A549 (cell line): ENCODE data around the gene KIZ. TPM values are rescaled to one million over a fixed set of nuclear protein-coding genes. Genes with fewer than 3 reads are reported as not detected.
A peak's percentile ranks its signal among the peaks of the same experiment; 100 is the strongest.

Source experiments
- ATAC-seq, 2 experiments: fragments of 200-7000 bp in 1 of 2; fragments of >200 bp in 1 of 2; cut with Nextera tagmentation in 1 of 2; cut with Tn5 transposase in 1 of 2; 3 replicates each; pipeline versions ENCODE4 v1.8.0 to v1.9.1; 2018 to 2020; ENCODE audit warnings: mild to moderate bottlenecking in 1 of 2, moderate library complexity in 1 of 2
- CTCF ChIA-PET: fragments of 300-600 bp; sonication (Branson Sonifier 250); formaldehyde crosslinking; extraction: SDS; loops from one replicate; lab custom pipeline; 2021; ENCODE audit warnings: antibody characterized with exemption, inconsistent platforms; lab: Yijun Ruan, JAX
- POLR2A ChIA-PET: fragments of 350-600 bp; formaldehyde crosslinking; extraction: SDS; loops from one replicate; lab custom pipeline; 2021; ENCODE audit warnings: antibody characterized with exemption, inconsistent platforms; lab: Yijun Ruan, JAX
- DNase-seq, 2 experiments: peaks; one replicate each; pipeline versions ENCODE4 v3.0.0 to v3.0.0-alpha.2; 2011 to 2016; ENCODE audit warnings: low read depth in 1 of 2, low spot score in 1 of 2
- FAIRE-seq: peaks from 2 replicates; lab custom pipeline; 2011; peaks lifted over from hg19 to GRCh38; lab: Jason Lieb, UNC
- H3K27ac ChIP-seq, 2 experiments: fragments of >200 bp; sonication (Bioruptor Twin); formaldehyde crosslinking; 3 replicates each; pipeline ENCODE4 v1.5.1; 2016 to 2017
- H3K4me1 ChIP-seq: fragments of >200 bp; sonication (Bioruptor Twin); formaldehyde crosslinking; 3 replicates; pipeline ENCODE4 v1.6.1; 2016
- H3K4me2 ChIP-seq: fragments of >200 bp; sonication (Bioruptor Twin); formaldehyde crosslinking; 3 replicates; pipeline ENCODE4 v1.6.1; 2016
- H3K4me3 ChIP-seq: fragments of >200 bp; sonication (Bioruptor Twin); formaldehyde crosslinking; 3 replicates; pipeline ENCODE4 v1.5.1; 2016
- H3K9me3 ChIP-seq: fragments of >200 bp; sonication (Bioruptor Twin); formaldehyde crosslinking; 3 replicates; pipeline ENCODE4 v1.6.1; 2016
- ATOH8 ChIP-seq: fragments of 250-450 bp; sonication (Bioruptor Pico); IDR thresholded peaks from 2 replicates; pipeline ENCODE4 v1.5.0; 2020; ENCODE audit warnings: low read depth, mild to moderate bottlenecking, moderate library complexity
- CBX2 ChIP-seq: fragments of 200-600 bp; sonication (generic); IDR thresholded peaks from 2 replicates; pipeline ENCODE4 v1.6.1; 2016; ENCODE audit warnings: low read depth, mild to moderate bottlenecking, borderline replicate concordance
- E2F6 ChIP-seq: IDR thresholded peaks from 2 replicates; pipeline ENCODE4 v1.6.1; 2012; ENCODE audit warnings: low read depth, borderline replicate concordance
- EP300 ChIP-seq, 2 experiments: fragments of >200 bp; sonication (Bioruptor Twin); formaldehyde crosslinking; IDR thresholded peaks; 2 replicates in 1 of 2; 3 replicates in 1 of 2; pipeline ENCODE4 v1.6.1; 2016 to 2017
- HES2 ChIP-seq: fragments of >200 bp; sonication (Bioruptor Twin); formaldehyde crosslinking; IDR thresholded peaks from 2 replicates; pipeline ENCODE4 v1.6.1; 2016
- HOXB13 ChIP-seq: fragments of 250-450 bp; sonication (Bioruptor Pico); IDR thresholded peaks from 2 replicates; pipeline ENCODE4 v1.5.0; 2020; ENCODE audit warnings: low read depth, mild to moderate bottlenecking, moderate library complexity
- POLR2A ChIP-seq: IDR thresholded peaks from 2 replicates; pipeline ENCODE4 v1.6.1; 2012; ENCODE audit warnings: mild to moderate bottlenecking, low read length
- POLR2AphosphoS2 ChIP-seq: conservative IDR thresholded peaks from 2 replicates; pipeline ENCODE4 v1.6.1; 2012; ENCODE audit warnings: low read length, improper control_type of control experiment, inconsistent platforms
- RAD21 ChIP-seq, 2 experiments: fragments of >200 bp in 1 of 2; sonication (Bioruptor Twin) in 1 of 2; formaldehyde crosslinking in 1 of 2; IDR thresholded peaks in 1 of 2; conservative IDR thresholded peaks in 1 of 2; 2 replicates in 1 of 2; 3 replicates in 1 of 2; pipeline ENCODE4 v1.6.1; 2012 to 2018; ENCODE audit warnings: inconsistent platforms in 1 of 2
- RFX5 ChIP-seq: fragments of 450-650 bp; IDR thresholded peaks from 2 replicates; pipeline ENCODE4 v1.7.1; 2014; ENCODE audit warnings: antibody characterized with exemption, mild to moderate bottlenecking, moderate library complexity
- SMC3 ChIP-seq: fragments of >200 bp; sonication (Bioruptor Twin); formaldehyde crosslinking; IDR thresholded peaks from 3 replicates; pipeline ENCODE4 v1.6.1; 2018; ENCODE audit warnings: inconsistent platforms
- SREBF2 ChIP-seq: fragments of 450-650 bp; IDR thresholded peaks from 2 replicates; pipeline ENCODE4 v1.6.1; 2014; ENCODE audit warnings: mild to moderate bottlenecking, moderate library complexity
- USF2 ChIP-seq: fragments of 450-650 bp; IDR thresholded peaks from 2 replicates; pipeline ENCODE4 v1.6.1; 2014; ENCODE audit warnings: antibody characterized with exemption
- ZSCAN20 ChIP-seq: fragments of 250-450 bp; sonication (Bioruptor Pico); IDR thresholded peaks from 2 replicates; pipeline ENCODE4 v1.8.0; 2022; ENCODE audit warnings: mild to moderate bottlenecking, moderate library complexity
- WGBS: methylation state at CpG from one replicate; pipeline ENCODE4 v1.1.6; 2017; ENCODE audit errors: missing lambda C conversion rate; 5-methylcytosine and 5-hydroxymethylcytosine counted together
- polyA plus RNA-seq, 4 experiments: library from polyadenylated mRNA; depleted of rRNA in 3 of 4; stranded (reverse); fragments of >200 nt; fragmentation: RNase III in 1 of 4; extraction: RNeasy Plus Mini Kit Qiagen cat#74134 plus additional on column Dnase treatment in 1 of 4; gene quantifications; 2 replicates in 3 of 4; 3 replicates in 1 of 4; pipeline ENCODE4 v1.2.3, GENCODE V29; 2011 to 2017
- TF ChIP-seq, protein P1 (sequence below): fragments of >200 bp; sonication (Bioruptor Twin); formaldehyde crosslinking; IDR thresholded peaks from 3 replicates; pipeline ENCODE4 v1.5.1; 2016
- TF ChIP-seq, protein P2 (sequence below): fragments of 250-450 bp; sonication (Bioruptor Pico); IDR thresholded peaks from 2 replicates; pipeline ENCODE4 v1.5.0; 2021; ENCODE audit warnings: mild to moderate bottlenecking, moderate library complexity, borderline replicate concordance

KIZ gene
- polyA plus RNA-seq, 2 of the 4 experiments (the other 2 are of a cell fraction) = 6.3 to 19.1 TPM

DNA sequence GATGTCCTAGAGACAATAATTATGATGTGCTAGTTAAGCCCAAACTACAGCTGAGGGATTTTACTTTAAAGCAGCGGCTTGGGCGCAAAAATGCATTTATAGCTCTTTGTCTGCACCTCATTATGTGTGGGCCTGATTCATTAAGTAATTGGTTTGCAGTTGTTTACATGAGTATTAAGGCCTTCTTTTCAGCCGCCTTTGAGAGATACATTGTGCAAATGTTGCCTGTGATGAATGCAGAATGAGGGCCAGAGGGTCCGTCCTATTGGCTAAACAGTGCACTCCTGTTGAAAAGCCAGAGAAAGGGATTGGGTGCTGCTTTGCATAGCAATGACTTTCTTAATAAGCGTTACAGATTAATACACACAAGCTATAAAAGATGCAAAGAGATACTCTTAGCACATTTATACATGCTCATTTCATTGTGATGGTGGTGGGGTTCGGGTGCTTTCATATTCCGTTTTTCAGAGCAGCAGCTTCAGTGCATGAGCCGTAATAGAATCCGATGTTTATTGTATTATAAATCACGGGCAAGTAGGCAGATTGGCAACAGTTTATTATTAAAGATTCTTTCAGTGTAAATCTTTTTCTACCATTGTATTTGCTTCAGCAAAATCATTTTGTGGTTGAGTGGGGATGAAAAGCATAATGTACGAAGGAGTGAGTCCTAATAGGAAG, 109.1 kb downstream of the KIZ start (continued):
- TF ChIP-seq ATOH8 (CRISPR knock-in tag) (no peak), EP300 (IDR thresholded peaks at IDR 0.05) (no peak), HES2 (no peak), SMC3 (no peak), POLR2A (no peak), CBX2 (no peak)
- TF ChIP-seq, protein P1, sequence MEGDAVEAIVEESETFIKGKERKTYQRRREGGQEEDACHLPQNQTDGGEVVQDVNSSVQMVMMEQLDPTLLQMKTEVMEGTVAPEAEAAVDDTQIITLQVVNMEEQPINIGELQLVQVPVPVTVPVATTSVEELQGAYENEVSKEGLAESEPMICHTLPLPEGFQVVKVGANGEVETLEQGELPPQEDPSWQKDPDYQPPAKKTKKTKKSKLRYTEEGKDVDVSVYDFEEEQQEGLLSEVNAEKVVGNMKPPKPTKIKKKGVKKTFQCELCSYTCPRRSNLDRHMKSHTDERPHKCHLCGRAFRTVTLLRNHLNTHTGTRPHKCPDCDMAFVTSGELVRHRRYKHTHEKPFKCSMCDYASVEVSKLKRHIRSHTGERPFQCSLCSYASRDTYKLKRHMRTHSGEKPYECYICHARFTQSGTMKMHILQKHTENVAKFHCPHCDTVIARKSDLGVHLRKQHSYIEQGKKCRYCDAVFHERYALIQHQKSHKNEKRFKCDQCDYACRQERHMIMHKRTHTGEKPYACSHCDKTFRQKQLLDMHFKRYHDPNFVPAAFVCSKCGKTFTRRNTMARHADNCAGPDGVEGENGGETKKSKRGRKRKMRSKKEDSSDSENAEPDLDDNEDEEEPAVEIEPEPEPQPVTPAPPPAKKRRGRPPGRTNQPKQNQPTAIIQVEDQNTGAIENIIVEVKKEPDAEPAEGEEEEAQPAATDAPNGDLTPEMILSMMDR = no peak

DNA sequence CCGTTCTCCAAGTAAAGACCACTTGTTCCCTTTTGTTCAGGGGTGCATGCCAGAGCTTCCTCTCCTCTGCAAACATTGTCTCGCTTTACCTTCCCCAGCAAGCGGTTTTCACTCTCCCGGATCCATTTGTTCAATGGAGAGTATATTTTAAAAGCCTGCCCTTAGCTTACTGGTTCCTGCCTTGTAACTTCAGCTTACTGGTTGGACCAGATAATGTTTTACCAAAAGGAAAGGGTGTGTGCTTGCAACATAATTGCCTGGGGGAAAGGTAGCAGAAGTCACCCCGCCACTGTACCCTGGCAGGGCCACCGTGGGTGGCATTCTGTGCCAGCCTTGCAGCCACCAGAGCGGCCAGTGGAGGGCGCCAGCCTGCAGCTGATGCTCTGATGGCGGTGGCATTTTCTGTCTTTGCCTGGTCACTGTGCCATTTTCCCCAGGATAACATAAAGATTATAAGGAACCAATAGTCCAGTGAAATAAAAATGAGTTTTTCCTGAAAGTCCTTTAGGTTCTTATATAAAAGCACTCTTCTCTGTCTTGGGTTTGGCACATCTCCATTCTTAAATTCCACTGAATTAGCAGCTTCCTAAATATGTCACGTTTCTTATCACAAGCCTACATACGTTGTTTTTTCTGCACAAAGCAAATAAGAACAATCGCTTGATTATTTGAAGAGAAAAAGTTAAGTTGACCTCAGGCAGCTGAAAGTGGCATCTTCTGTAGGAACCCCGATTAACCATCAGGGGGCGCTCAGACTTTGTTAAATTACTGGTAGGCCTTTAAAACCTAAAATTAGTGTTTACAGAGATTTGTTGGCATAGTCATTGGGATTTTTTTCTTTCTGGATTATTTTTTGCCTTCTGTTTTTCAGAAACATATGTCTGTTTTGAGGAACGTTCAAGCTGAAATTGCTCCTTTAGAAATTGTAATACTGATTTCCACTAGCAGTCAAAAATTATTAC, 109.9 kb downstream of the KIZ start:
- peak; percentile 98 for FAIRE-seq
- peaks cover 6% of the 10 kb centered on the region; the same call in 1 of the 3 replicates for H3K4me1 ChIP-seq
- WGBS = 23% methylated on average over 15 of the region's 15 CpGs
- ChIA-PET CTCF (interaction anchor here (0.6 to 14.8 kb wide), 121 partner anchors 10 to 1590 kb away, joined by 3 to 610 read pairs (median 5); partner anchors contain the start of gene XRN2), POLR2A (interaction anchor here (0.6 kb wide), 1 partner anchor 141 kb away, joined by 3 read pairs; no protein-coding TSS in a partner anchor)
- no peak overlapping the region for H3K4me3 ChIP-seq
- peak; percentile 90 to 92 for ATAC-seq
- H3K27ac ChIP-seq = no peak overlapping the region
- TF ChIP-seq SMC3 = peak; percentile 84
- no peak for TF ChIP-seq USF2
- TF ChIP-seq RAD21 (conservative IDR thresholded peaks at IDR 0.05 in 1 of 2, IDR thresholded peaks at IDR 0.05 in 1 of 2) = peak; percentile 78 to 85
- TF ChIP-seq, protein P1 = peak; percentile 98
- TF ChIP-seq CBX2 = no peak
- H3K4me2 ChIP-seq = peak overlapping the region; percentile 67
- H3K9me3 ChIP-seq = no peaks in the 10 kb centered on the region
- DNase-seq = peak; percentile 50 to 78

- FAIRE-seq (no peak), ATAC-seq (no peak), DNase-seq (no peak)
- no peak overlapping the region for H3K4me3 ChIP-seq
- ChIA-PET CTCF (interaction anchor here (1.0 to 14.8 kb wide), 11 partner anchors 13 to 402 kb away, joined by 3 to 610 read pairs (median 4); no protein-coding TSS in a partner anchor), POLR2A (no interaction called here)
- H3K9me3 ChIP-seq = no peaks in the 10 kb centered on the region
- no peak overlapping the region for H3K4me2 ChIP-seq
- TF ChIP-seq HOXB13 (CRISPR knock-in tag) (no peak), RFX5 (no peak), ZSCAN20 (CRISPR knock-in tag) (no peak), SREBF2 (no peak), E2F6 (no peak), ATOH8 (CRISPR knock-in tag) (no peak), POLR2AphosphoS2 (no peak)
- TF ChIP-seq, protein P2, sequence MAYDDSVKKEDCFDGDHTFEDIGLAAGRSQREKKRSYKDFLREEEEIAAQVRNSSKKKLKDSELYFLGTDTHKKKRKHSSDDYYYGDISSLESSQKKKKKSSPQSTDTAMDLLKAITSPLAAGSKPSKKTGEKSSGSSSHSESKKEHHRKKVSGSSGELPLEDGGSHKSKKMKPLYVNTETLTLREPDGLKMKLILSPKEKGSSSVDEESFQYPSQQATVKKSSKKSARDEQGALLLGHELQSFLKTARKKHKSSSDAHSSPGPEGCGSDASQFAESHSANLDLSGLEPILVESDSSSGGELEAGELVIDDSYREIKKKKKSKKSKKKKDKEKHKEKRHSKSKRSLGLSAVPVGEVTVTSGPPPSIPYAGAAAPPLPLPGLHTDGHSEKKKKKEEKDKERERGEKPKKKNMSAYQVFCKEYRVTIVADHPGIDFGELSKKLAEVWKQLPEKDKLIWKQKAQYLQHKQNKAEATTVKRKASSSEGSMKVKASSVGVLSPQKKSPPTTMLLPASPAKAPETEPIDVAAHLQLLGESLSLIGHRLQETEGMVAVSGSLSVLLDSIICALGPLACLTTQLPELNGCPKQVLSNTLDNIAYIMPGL (CRISPR knock-in tag) = no peak
- H3K4me1 ChIP-seq = peaks cover 6% of the 10 kb centered on the region; the same call in 1 of the 3 replicates
- 73% methylated on average over 10 of the region's 10 CpGs for WGBS
- H3K27ac ChIP-seq = no peak overlapping the region
These were observed 112.3 kb downstream of the KIZ start for GRCh38 chr20:21237956-21238799.
